ENCODE measurements around the gene NIBAN1.
"Not testable (repeated sequence)": the region's sequence is repeated elsewhere in the genome, so short reads cannot be mapped to it uniquely, and the experiment has no call there.

The NIBAN1 gene
- total RNA-seq, result 287 to 420 reads per million in 2 experiments

- DNase-seq (ENCODE audit: low read depth), result peak; percentile 17
Observed at GRCh38 chr1:184974056-184974836, at the start of gene NIBAN1. Gene NIBAN1 (minus strand): TSS chr1:184974508. CDS start chr1:184974356, 152 bp downstream.

GRCh38 chr1:185017966-185018365 lies 43.7 kb upstream of the NIBAN1 start:
- DNase-seq (ENCODE audit: low read depth), result no peak

GRCh38 chr1:185017338-185017737 lies 43.0 kb upstream of the NIBAN1 start:
- no peak for DNase-seq (ENCODE audit: low read depth)

- DNase-seq (ENCODE audit: low read depth), result no peak
Observed at GRCh38 chr1:185016880-185017279, 42.6 kb upstream of the NIBAN1 start.

- no peak for DNase-seq (ENCODE audit: low read depth)
Observed at GRCh38 chr1:185015631-185016030, 41.3 kb upstream of the NIBAN1 start.

GRCh38 chr1:185014941-185015340 lies 40.6 kb upstream of the NIBAN1 start:
- no peak for DNase-seq (ENCODE audit: low read depth)

- DNase-seq (ENCODE audit: low read depth), result no peak
Observed at GRCh38 chr1:185010361-185010760, 36.1 kb upstream of the NIBAN1 start.

GRCh38 chr1:185008838-185009237 lies 34.5 kb upstream of the NIBAN1 start:
- DNase-seq (ENCODE audit: low read depth), result no peak

- DNase-seq (ENCODE audit: low read depth), result not testable (repeated sequence)
Observed at GRCh38 chr1:185001312-185001880, 27.1 kb upstream of the NIBAN1 start.

GRCh38 chr1:184999974-185000373 lies 25.7 kb upstream of the NIBAN1 start:
- not testable (repeated sequence) for DNase-seq (ENCODE audit: low read depth)

- no peak for DNase-seq (ENCODE audit: low read depth)
Observed at GRCh38 chr1:184994301-184994700, 20.0 kb upstream of the NIBAN1 start.

- DNase-seq (ENCODE audit: low read depth), result no peak
Observed at GRCh38 chr1:184992271-184992670, 18.0 kb upstream of the NIBAN1 start.

- DNase-seq (ENCODE audit: low read depth), result no peak
Observed at GRCh38 chr1:184990204-184990603, 15.9 kb upstream of the NIBAN1 start.

GRCh38 chr1:184988506-184988905 lies 14.2 kb upstream of the NIBAN1 start:
- DNase-seq (ENCODE audit: low read depth), result no peak

GRCh38 chr1:184987696-184988095 lies 13.4 kb upstream of the NIBAN1 start:
- DNase-seq (ENCODE audit: low read depth), result no peak

GRCh38 chr1:184986250-184986649 lies 11.9 kb upstream of the NIBAN1 start:
- no peak for DNase-seq (ENCODE audit: low read depth)

GRCh38 chr1:184982002-184982954 lies 8.0 kb upstream of the NIBAN1 start:
- peak; percentile 51 for DNase-seq (ENCODE audit: low read depth)

- no peak for DNase-seq (ENCODE audit: low read depth)
Observed at GRCh38 chr1:184980726-184981125, 6.4 kb upstream of the NIBAN1 start.

GRCh38 chr1:184975208-184975870 lies 1.0 kb upstream of the NIBAN1 start:
- DNase-seq (ENCODE audit: low read depth), result no peak

GRCh38 chr1:184974837-184975115 lies 468 bp upstream of the NIBAN1 start:
- no peak for DNase-seq (ENCODE audit: low read depth)

- no peak for DNase-seq (ENCODE audit: low read depth)
Observed at GRCh38 chr1:184973272-184974055, 844 bp downstream of the NIBAN1 start.
